Measurements from ENCODE around the gene PTH1R. TPM values are rescaled to one million over a fixed set of nuclear protein-coding genes. Genes with fewer than 3 reads are reported as not detected.

Gene PTH1R
- total and polyA plus RNA-seq, 10 of the 15 experiments (the other 5 are each of a cell fraction or from before 2014, with no cell fraction given) = not detected

DNA sequence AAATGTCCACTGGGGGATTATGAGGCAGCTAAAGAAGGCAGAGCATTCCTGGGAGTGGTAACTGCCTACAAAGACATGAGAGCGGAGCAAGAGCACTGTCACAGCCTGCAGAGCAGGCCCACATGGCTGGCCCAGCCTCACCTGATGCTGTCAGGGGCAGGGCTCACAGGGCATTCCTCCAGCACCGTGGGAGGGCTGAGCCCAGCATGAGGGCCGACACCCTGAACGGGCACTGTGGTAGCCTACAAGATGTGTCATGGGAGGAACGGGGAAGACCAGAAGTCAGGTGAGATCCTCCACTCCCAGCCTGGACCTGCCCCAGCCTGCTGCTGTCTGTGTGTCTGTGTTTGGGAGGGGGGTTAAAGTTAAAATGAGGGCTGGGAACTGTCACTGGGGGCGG lies 68.9 kb downstream of the PTH1R start:
- H3K4me1 ChIP-seq (ENCODE audit: control insufficient read depth, insufficient read depth, low read length) = peaks cover 32% of the 10 kb centered on the region
- ChIA-PET RAD21 (ENCODE audit: unreplicated experiment) (interaction anchor here (1.8 to 3.2 kb wide), 3 partner anchors 19 to 28 kb away, joined by 4 to 21 read pairs (median 11); no protein-coding TSS in a partner anchor), POLR2A (interaction anchor here (0.7 to 10.1 kb wide), 5 partner anchors 10 to 28 kb away, joined by 3 to 163 read pairs (median 4); no protein-coding TSS in a partner anchor), SMC1A (ENCODE audit: uncharacterized antibody, unreplicated experiment) (interaction anchor here (1.6 to 17.2 kb wide), 2 partner anchors 12 to 14 kb away, joined by 4 to 298 read pairs; no protein-coding TSS in a partner anchor), CTCF (interaction anchor here (0.7 to 4.5 kb wide), 4 partner anchors 10 to 52 kb away, joined by 3 to 27 read pairs (median 6); no protein-coding TSS in a partner anchor)
- FAIRE-seq = no peak
- ATAC-seq = no peak
- peaks cover 6% of the 10 kb centered on the region; the same call in 1 of the 2 replicates for H4K20me1 ChIP-seq (ENCODE audit: control insufficient read depth, insufficient read depth)
- in situ Hi-C loops (cut with MboI) (no loop called here), intact Hi-C loops (cut with micrococcal nuclease; ENCODE audit: unreplicated experiment) (no loop called here)
- no peak overlapping the region for H3K9ac ChIP-seq (ENCODE audit: control insufficient read depth, insufficient read depth, low read length)
- H3K27me3 ChIP-seq (replicated peaks in 1 of 2; ENCODE audit: control insufficient read depth in 2 of 2, insufficient read depth in 2 of 2, low read length in 1 of 2) = no peaks in the 10 kb centered on the region
- H3K27ac ChIP-seq (ENCODE audit: control insufficient read depth, insufficient read depth) = no peak overlapping the region; the same call in 1 of the 2 replicates
- no peaks in the 10 kb centered on the region; the same call in 2 of the 3 replicates for H3K9me3 ChIP-seq (replicated peaks; ENCODE audit: control insufficient read depth, insufficient read depth, low read length)
- DNase-seq (ENCODE audit: low read depth, low spot score) = no peak
- BruUV-seq (replicated peaks) = no TSS peak
- no peak overlapping the region for H3K4me3 ChIP-seq
- H2AFZ ChIP-seq (ENCODE audit: control insufficient read depth, low read depth, low read length) = no peak overlapping the region
- peaks cover 95% of the 10 kb centered on the region for H3K79me2 ChIP-seq (ENCODE audit: control insufficient read depth, insufficient read depth, low read length)
- H3K4me2 ChIP-seq (ENCODE audit: control insufficient read depth, insufficient read depth) = no peak overlapping the region
- 73% methylated on average over 5 of the region's 6 CpGs for WGBS (ENCODE audit: insufficient coverage, insufficient replicate concordance, low lambda C conversion rate, missing lambda C conversion rate)
- H3K36me3 ChIP-seq (ENCODE audit: control insufficient read depth in 2 of 2, insufficient read depth in 2 of 2, low read length in 1 of 2) = peaks cover 21 to 38% of the 10 kb centered on the region in 2 experiments
- no peak for TF ChIP-seq SIX5 (IDR thresholded peaks at IDR 0.05; ENCODE audit: low read depth, low read length, severe bottlenecking)
- no peak for TF ChIP-seq NFIC (IDR thresholded peaks at IDR 0.05; ENCODE audit: low read depth, low read length)
- TF ChIP-seq MTA2 (IDR thresholded peaks at IDR 0.05; ENCODE audit: low read depth) = no peak
- no peak for TF ChIP-seq FOS (IDR thresholded peaks at IDR 0.05; ENCODE audit: borderline replicate concordance, extremely low read depth, insufficient read length)
- no peak for TF ChIP-seq ETV6 (conservative IDR thresholded peaks at IDR 0.05 in 1 of 2, IDR thresholded peaks at IDR 0.05 in 1 of 2; ENCODE audit: borderline replicate concordance in 1 of 2, low read depth in 1 of 2)
- no peak for TF ChIP-seq EED (IDR thresholded peaks at IDR 0.05; ENCODE audit: low read depth)
- TF ChIP-seq PAX5 (IDR thresholded peaks at IDR 0.05; ENCODE audit: borderline replicate concordance, low read depth, low read length) = no peak
- TF ChIP-seq IKZF1 (conservative IDR thresholded peaks at IDR 0.05) = no peak
- no peak for TF ChIP-seq SIN3A (IDR thresholded peaks at IDR 0.05; ENCODE audit: low read depth, low read length)
- TF ChIP-seq YY1 (IDR thresholded peaks at IDR 0.05; ENCODE audit: low read depth, low read length) = no peak
- TF ChIP-seq, protein P1, sequence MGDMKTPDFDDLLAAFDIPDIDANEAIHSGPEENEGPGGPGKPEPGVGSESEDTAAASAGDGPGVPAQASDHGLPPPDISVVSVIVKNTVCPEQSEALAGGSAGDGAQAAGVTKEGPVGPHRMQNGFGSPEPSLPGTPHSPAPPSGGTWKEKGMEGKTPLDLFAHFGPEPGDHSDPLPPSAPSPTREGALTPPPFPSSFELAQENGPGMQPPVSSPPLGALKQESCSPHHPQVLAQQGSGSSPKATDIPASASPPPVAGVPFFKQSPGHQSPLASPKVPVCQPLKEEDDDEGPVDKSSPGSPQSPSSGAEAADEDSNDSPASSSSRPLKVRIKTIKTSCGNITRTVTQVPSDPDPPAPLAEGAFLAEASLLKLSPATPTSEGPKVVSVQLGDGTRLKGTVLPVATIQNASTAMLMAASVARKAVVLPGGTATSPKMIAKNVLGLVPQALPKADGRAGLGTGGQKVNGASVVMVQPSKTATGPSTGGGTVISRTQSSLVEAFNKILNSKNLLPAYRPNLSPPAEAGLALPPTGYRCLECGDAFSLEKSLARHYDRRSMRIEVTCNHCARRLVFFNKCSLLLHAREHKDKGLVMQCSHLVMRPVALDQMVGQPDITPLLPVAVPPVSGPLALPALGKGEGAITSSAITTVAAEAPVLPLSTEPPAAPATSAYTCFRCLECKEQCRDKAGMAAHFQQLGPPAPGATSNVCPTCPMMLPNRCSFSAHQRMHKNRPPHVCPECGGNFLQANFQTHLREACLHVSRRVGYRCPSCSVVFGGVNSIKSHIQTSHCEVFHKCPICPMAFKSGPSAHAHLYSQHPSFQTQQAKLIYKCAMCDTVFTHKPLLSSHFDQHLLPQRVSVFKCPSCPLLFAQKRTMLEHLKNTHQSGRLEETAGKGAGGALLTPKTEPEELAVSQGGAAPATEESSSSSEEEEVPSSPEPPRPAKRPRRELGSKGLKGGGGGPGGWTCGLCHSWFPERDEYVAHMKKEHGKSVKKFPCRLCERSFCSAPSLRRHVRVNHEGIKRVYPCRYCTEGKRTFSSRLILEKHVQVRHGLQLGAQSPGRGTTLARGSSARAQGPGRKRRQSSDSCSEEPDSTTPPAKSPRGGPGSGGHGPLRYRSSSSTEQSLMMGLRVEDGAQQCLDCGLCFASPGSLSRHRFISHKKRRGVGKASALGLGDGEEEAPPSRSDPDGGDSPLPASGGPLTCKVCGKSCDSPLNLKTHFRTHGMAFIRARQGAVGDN (IDR thresholded peaks at IDR 0.05) = no peak
- TF ChIP-seq MEF2A (IDR thresholded peaks at IDR 0.05; ENCODE audit: insufficient read depth, low read depth, low read length) = no peak
- no peak for TF ChIP-seq EGR1 (IDR thresholded peaks at IDR 0.05; ENCODE audit: borderline replicate concordance in 1 of 2, low read depth in 2 of 2, low read length in 2 of 2)
- TF ChIP-seq RELA (IDR thresholded peaks at IDR 0.05; ENCODE audit: borderline replicate concordance, partially characterized antibody) = no peak
- TF ChIP-seq, protein P2, sequence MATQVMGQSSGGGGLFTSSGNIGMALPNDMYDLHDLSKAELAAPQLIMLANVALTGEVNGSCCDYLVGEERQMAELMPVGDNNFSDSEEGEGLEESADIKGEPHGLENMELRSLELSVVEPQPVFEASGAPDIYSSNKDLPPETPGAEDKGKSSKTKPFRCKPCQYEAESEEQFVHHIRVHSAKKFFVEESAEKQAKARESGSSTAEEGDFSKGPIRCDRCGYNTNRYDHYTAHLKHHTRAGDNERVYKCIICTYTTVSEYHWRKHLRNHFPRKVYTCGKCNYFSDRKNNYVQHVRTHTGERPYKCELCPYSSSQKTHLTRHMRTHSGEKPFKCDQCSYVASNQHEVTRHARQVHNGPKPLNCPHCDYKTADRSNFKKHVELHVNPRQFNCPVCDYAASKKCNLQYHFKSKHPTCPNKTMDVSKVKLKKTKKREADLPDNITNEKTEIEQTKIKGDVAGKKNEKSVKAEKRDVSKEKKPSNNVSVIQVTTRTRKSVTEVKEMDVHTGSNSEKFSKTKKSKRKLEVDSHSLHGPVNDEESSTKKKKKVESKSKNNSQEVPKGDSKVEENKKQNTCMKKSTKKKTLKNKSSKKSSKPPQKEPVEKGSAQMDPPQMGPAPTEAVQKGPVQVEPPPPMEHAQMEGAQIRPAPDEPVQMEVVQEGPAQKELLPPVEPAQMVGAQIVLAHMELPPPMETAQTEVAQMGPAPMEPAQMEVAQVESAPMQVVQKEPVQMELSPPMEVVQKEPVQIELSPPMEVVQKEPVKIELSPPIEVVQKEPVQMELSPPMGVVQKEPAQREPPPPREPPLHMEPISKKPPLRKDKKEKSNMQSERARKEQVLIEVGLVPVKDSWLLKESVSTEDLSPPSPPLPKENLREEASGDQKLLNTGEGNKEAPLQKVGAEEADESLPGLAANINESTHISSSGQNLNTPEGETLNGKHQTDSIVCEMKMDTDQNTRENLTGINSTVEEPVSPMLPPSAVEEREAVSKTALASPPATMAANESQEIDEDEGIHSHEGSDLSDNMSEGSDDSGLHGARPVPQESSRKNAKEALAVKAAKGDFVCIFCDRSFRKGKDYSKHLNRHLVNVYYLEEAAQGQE (IDR thresholded peaks at IDR 0.05; ENCODE audit: low read depth, low read length) = no peak
- no peak for TF ChIP-seq MTA3 (IDR thresholded peaks at IDR 0.05; ENCODE audit: borderline replicate concordance, low read length)
- TF ChIP-seq NFXL1 (IDR thresholded peaks at IDR 0.05; ENCODE audit: borderline replicate concordance) = no peak

All from GM12878 (cell line).